Smooth muscle cell (in vitro differentiated cells): ENCODE results near the gene BRD1. TPM values are rescaled to one million over a fixed set of nuclear protein-coding genes. Genes with fewer than 3 reads are reported as not detected.

Experiments
- DNase-seq: peaks from one replicate; lab custom pipeline; 2025; ENCODE audit not compliant: unreplicated experiment; lab: John Stamatoyannopoulos, UW
- H2AFZ ChIP-seq: fragments of 200-600 bp; sonication (generic); 2 replicates; pipeline ENCODE4 v1.6.0; 2016; ENCODE audit warnings: antibody characterized with exemption, low read depth, mild to moderate bottlenecking
- H3F3A ChIP-seq: fragments of 200-600 bp; sonication (generic); 2 replicates; pipeline ENCODE4 v1.6.0; 2017; ENCODE audit warnings: antibody characterized with exemption, low read depth
- H3K27ac ChIP-seq: fragments of 200-600 bp; sonication (generic); 2 replicates; pipeline ENCODE4 v1.5.1; 2016; ENCODE audit warnings: low read depth, mild to moderate bottlenecking
- H3K27me3 ChIP-seq: fragments of 200-600 bp; sonication (generic); 2 replicates; pipeline ENCODE4 v1.6.1; 2016; ENCODE audit warnings: low read depth, mild to moderate bottlenecking
- H3K36me3 ChIP-seq: fragments of 200-600 bp; sonication (generic); 2 replicates; pipeline ENCODE4 v1.5.1; 2016; ENCODE audit warnings: low read depth
- H3K4me1 ChIP-seq: fragments of 200-600 bp; sonication (generic); 2 replicates; pipeline ENCODE4 v1.5.1; 2016; ENCODE audit warnings: low read depth
- H3K4me2 ChIP-seq: fragments of 200-600 bp; sonication (generic); 2 replicates; pipeline ENCODE4 v1.6.0; 2016; ENCODE audit warnings: mild to moderate bottlenecking
- H3K4me3 ChIP-seq: fragments of 200-600 bp; sonication (generic); 2 replicates; pipeline ENCODE4 v1.5.1; 2016; ENCODE audit warnings: mild to moderate bottlenecking
- H3K79me2 ChIP-seq: fragments of 200-600 bp; sonication (generic); 2 replicates; pipeline ENCODE4 v1.6.0; 2016; ENCODE audit warnings: low read depth, mild to moderate bottlenecking
- H3K9ac ChIP-seq: fragments of 200-600 bp; sonication (generic); 2 replicates; pipeline ENCODE4 v1.6.0; 2016; ENCODE audit warnings: low read depth
- H3K9me3 ChIP-seq: fragments of 200-600 bp; sonication (generic); replicated peaks from 2 replicates; pipeline ENCODE4 v1.5.1; 2016; ENCODE audit warnings: low read depth
- H4K20me1 ChIP-seq: fragments of 200-600 bp; sonication (generic); 2 replicates; pipeline ENCODE4 v1.6.0; 2016; ENCODE audit warnings: low read depth
- WGBS: methylation state at CpG from one replicate; pipeline ENCODE4 v1.1.7; 2016; ENCODE audit warnings: low lambda C conversion rate; 5-methylcytosine and 5-hydroxymethylcytosine counted together
- polyA plus RNA-seq: library from polyadenylated mRNA; unstranded; fragments of >200 nt; fragmentation: Nextera tagmentation; extraction: Ambion mirVana; gene quantifications from 2 replicates; pipeline ENCODE4 v1.2.1, GENCODE V29; 2016
- total RNA-seq: library from RNA; depleted of rRNA; stranded (reverse); fragments of >200 nt; gene quantifications from 2 replicates; pipeline ENCODE4 v1.2.3, GENCODE V29; 2014
- TF ChIP-seq, protein P1 (sequence below): fragments of 200-600 bp; sonication (generic); IDR thresholded peaks from 2 replicates; pipeline ENCODE4 v1.5.1; 2017; ENCODE audit warnings: borderline replicate concordance, mild to moderate bottlenecking, antibody characterized with exemption; ENCODE audit not compliant: insufficient read depth, poor library complexity, severe bottlenecking

BRD1 gene
- total and polyA plus RNA-seq, 2 experiments from 2014 or later, result 15.0 to 20.5 TPM

DNA sequence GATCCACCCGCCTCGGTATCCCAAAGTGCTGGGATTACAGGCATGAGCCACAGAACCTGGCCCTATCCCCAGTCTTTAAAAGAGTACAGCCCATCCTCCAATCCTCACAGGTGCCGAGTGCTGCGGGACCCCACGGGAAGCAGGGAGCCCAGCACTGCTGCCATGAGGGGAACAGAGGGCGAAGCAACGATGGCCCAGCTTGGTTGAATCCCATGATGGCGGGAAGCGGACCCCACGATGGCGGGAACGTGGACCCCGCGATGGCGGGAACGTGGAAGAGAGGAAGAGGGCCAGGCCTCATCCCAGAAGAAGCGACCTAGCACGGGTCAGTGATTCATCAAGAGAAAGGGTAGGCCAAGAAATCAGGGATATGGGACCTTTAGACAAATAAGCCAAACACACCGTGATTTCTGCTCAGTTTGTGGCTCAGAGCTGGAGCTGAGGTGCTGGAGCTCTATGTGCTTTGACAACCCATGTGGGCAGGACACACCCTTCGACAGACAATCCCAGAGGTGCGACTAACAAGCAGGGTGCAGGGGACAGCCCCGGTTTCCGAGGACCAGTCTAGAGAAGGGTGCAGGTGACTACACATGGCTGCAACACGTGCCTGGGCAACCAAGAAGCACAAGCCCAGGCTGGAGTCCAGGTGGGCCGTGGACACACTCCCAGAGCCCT lies 30.9 kb downstream of the BRD1 start:
- no peak for DNase-seq
- no peaks in the 10 kb centered on the region for H3F3A ChIP-seq
- peaks cover 7% of the 10 kb centered on the region for H3K36me3 ChIP-seq

DNA sequence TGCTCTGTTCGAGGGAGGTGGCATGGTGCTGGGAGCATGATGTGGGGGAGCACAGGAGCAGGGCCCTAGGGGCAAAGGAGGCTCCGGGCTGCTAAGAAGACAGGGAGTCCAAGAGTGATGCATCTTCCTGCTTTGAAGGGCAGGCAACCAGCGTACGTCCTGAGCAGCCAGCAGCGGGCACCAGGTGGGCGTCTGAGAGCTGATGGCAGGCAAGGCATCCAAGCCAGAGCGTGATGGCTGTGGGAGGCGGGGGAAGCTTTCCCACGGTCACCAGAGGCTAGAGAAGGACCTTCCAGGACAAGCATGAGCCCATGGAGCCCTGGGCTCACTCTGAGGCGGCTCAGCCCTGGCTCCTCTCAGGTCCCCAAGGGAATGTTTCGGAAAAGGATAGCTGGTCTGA lies 32.2 kb downstream of the BRD1 start:
- peaks cover 7% of the 10 kb centered on the region for H3K36me3 ChIP-seq
- H2AFZ ChIP-seq, result no peak overlapping the region
- H3K9me3 ChIP-seq, result no peaks in the 10 kb centered on the region
- DNase-seq, result no peak
- no peaks in the 10 kb centered on the region for H3K27me3 ChIP-seq
- peaks cover 100% of the 10 kb centered on the region for H4K20me1 ChIP-seq
- H3K79me2 ChIP-seq, result peaks cover 75% of the 10 kb centered on the region
- no peak overlapping the region for H3K4me2 ChIP-seq
- 97% methylated on average over 11 of the region's 11 CpGs for WGBS
- no peaks in the 10 kb centered on the region for H3F3A ChIP-seq
- TF ChIP-seq, protein P1, sequence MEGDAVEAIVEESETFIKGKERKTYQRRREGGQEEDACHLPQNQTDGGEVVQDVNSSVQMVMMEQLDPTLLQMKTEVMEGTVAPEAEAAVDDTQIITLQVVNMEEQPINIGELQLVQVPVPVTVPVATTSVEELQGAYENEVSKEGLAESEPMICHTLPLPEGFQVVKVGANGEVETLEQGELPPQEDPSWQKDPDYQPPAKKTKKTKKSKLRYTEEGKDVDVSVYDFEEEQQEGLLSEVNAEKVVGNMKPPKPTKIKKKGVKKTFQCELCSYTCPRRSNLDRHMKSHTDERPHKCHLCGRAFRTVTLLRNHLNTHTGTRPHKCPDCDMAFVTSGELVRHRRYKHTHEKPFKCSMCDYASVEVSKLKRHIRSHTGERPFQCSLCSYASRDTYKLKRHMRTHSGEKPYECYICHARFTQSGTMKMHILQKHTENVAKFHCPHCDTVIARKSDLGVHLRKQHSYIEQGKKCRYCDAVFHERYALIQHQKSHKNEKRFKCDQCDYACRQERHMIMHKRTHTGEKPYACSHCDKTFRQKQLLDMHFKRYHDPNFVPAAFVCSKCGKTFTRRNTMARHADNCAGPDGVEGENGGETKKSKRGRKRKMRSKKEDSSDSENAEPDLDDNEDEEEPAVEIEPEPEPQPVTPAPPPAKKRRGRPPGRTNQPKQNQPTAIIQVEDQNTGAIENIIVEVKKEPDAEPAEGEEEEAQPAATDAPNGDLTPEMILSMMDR, result no peak
- no peak overlapping the region for H3K27ac ChIP-seq
- H3K9ac ChIP-seq, result no peak overlapping the region
- H3K4me3 ChIP-seq, result no peak overlapping the region
- H3K4me1 ChIP-seq, result no peaks in the 10 kb centered on the region

More for the DNA sequence above, 30.9 kb downstream of the BRD1 start:
- Histone ChIP-seq H3K4me1 (no peaks in the 10 kb centered on the region), H3K27me3 (no peaks in the 10 kb centered on the region), H3K9me3 (no peaks in the 10 kb centered on the region), H3K9ac (no peak overlapping the region), H3K4me2 (no peak overlapping the region), H3K79me2 (peaks cover 75% of the 10 kb centered on the region), H4K20me1 (peaks cover 100% of the 10 kb centered on the region), H3K4me3 (no peak overlapping the region), H3K27ac (no peak overlapping the region), H2AFZ (no peak overlapping the region)
- TF ChIP-seq, protein P1, result no peak
- WGBS, result 97% methylated on average over 25 of the region's 25 CpGs

DNA sequence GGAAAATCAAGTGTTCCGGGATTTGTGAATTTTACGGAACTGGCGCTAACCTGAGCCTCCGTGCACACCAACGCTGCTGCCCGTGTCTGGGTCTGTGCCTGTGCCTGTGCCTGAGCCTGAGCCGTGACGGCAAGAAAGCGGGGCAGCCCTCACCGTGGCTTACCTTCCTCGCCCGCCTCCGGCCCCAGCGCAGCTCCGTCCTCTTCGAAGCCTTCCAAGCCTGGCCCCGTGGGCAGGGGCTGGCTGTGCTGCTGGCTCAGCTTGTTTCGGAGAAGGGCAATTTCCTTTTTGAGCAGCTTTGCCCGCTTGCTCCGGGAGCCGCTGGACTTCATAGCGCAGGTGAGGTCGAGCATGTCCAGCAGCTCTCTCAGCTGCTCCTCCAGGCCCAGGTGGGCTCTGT lies 33.8 kb downstream of the BRD1 start:
- Histone ChIP-seq H3K36me3 (peaks cover 7% of the 10 kb centered on the region), H4K20me1 (peaks cover 100% of the 10 kb centered on the region), H3K4me1 (no peaks in the 10 kb centered on the region), H3F3A (no peaks in the 10 kb centered on the region), H3K27ac (no peak overlapping the region), H2AFZ (no peak overlapping the region), H3K4me3 (no peak overlapping the region), H3K27me3 (no peaks in the 10 kb centered on the region), H3K4me2 (no peak overlapping the region), H3K79me2 (peaks cover 75% of the 10 kb centered on the region), H3K9me3 (no peaks in the 10 kb centered on the region), H3K9ac (no peak overlapping the region)
- TF ChIP-seq, protein P1, result no peak
- no peak for DNase-seq
- 97% methylated on average over 23 of the region's 23 CpGs for WGBS

DNA sequence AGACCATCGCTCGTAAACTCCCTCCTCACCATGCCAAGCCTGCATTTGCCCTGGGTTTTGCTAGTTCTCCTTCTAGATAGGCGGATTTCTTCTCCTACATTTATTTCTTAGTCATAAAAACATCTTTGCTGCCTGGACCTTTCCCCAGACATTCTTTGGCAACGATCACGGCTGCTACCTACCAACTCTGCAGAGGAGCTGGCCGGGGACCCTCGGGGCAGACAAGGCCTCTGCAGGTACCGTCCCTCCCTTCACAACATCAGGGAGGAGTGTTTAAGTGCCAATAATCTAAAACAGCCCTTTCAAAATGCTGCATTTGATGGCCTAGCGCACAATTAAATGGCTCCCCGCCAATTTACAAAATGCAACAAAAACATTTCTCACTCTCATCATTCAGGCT lies 34.4 kb downstream of the BRD1 start:
- no peak overlapping the region for H2AFZ ChIP-seq
- H3K36me3 ChIP-seq, result peaks cover 7% of the 10 kb centered on the region
- TF ChIP-seq, protein P1, result no peak
- no peak overlapping the region for H3K9ac ChIP-seq
- peaks cover 100% of the 10 kb centered on the region for H4K20me1 ChIP-seq
- peaks cover 78% of the 10 kb centered on the region for H3K79me2 ChIP-seq
- no peak for DNase-seq
- H3K4me2 ChIP-seq, result no peak overlapping the region
- no peaks in the 10 kb centered on the region for H3K27me3 ChIP-seq
- H3K9me3 ChIP-seq, result no peaks in the 10 kb centered on the region
- no peak overlapping the region for H3K4me3 ChIP-seq
- H3K27ac ChIP-seq, result no peak overlapping the region
- 96% methylated on average over 10 of the region's 10 CpGs for WGBS
- no peaks in the 10 kb centered on the region for H3K4me1 ChIP-seq
- H3F3A ChIP-seq, result no peaks in the 10 kb centered on the region
